Fibroblast of pulmonary artery (primary cell): ENCODE data around the gene PSMD13.

Experiments used
- DNase-seq: peaks from one replicate; pipeline ENCODE4 v3.0.0-alpha.2; 2010; ENCODE audit warnings: low read depth
- H3K4me3 ChIP-seq: replicated peaks from 2 replicates; pipeline ENCODE4 v1.5.1; 2011; ENCODE audit warnings: low read depth, mild to moderate bottlenecking, control low read depth, low read length, moderate library complexity
- TF ChIP-seq, protein P1 (sequence below): IDR thresholded peaks from 2 replicates; pipeline ENCODE4 v1.5.1; 2011; ENCODE audit warnings: mild to moderate bottlenecking, control low read depth, low read length, inconsistent platforms; ENCODE audit errors: missing control alignments

The PSMD13 gene

DNA sequence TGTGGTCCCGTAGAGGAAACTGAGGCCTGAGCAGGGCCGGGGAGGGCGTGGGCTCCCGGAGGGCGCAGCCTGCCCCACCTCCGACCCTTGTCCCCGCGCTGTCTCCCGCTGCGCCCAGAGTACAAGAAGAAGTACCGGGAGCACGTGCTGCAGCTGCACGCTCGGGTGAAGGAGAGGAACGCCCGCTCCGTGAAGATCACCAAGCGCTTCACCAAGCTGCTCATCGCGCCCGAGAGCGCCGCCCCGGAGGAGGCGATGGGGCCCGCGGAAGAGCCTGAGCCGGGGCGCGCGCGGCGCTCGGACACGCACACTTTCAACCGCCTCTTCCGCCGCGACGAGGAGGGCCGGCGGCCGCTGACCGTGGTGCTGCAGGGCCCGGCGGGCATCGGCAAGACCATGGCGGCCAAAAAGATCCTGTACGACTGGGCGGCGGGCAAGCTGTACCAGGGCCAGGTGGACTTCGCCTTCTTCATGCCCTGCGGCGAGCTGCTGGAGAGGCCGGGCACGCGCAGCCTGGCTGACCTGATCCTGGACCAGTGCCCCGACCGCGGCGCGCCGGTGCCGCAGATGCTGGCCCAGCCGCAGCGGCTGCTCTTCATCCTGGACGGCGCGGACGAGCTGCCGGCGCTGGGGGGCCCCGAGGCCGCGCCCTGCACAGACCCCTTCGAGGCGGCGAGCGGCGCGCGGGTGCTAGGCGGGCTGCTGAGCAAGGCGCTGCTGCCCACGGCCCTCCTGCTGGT, 43.4 kb downstream of the PSMD13 start:
- DNase-seq: peak; percentile 35
- TF ChIP-seq, protein P1, sequence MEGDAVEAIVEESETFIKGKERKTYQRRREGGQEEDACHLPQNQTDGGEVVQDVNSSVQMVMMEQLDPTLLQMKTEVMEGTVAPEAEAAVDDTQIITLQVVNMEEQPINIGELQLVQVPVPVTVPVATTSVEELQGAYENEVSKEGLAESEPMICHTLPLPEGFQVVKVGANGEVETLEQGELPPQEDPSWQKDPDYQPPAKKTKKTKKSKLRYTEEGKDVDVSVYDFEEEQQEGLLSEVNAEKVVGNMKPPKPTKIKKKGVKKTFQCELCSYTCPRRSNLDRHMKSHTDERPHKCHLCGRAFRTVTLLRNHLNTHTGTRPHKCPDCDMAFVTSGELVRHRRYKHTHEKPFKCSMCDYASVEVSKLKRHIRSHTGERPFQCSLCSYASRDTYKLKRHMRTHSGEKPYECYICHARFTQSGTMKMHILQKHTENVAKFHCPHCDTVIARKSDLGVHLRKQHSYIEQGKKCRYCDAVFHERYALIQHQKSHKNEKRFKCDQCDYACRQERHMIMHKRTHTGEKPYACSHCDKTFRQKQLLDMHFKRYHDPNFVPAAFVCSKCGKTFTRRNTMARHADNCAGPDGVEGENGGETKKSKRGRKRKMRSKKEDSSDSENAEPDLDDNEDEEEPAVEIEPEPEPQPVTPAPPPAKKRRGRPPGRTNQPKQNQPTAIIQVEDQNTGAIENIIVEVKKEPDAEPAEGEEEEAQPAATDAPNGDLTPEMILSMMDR: no peak
- H3K4me3 ChIP-seq: no peak overlapping the region

DNA sequence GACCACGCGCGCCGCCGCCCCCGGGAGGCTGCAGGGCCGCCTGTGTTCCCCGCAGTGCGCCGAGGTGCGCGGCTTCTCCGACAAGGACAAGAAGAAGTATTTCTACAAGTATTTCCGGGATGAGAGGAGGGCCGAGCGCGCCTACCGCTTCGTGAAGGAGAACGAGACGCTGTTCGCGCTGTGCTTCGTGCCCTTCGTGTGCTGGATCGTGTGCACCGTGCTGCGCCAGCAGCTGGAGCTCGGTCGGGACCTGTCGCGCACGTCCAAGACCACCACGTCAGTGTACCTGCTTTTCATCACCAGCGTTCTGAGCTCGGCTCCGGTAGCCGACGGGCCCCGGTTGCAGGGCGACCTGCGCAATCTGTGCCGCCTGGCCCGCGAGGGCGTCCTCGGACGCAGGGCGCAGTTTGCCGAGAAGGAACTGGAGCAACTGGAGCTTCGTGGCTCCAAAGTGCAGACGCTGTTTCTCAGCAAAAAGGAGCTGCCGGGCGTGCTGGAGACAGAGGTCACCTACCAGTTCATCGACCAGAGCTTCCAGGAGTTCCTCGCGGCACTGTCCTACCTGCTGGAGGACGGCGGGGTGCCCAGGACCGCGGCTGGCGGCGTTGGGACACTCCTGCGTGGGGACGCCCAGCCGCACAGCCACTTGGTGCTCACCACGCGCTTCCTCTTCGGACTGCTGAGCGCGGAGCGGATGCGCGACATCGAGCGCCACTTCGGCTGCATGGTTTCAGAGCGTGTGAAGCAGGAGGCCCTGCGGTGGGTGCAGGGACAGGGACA, 44.1 kb downstream of the PSMD13 start:
- DNase-seq: no peak
- TF ChIP-seq, protein P1: no peak
- H3K4me3 ChIP-seq: no peak overlapping the region

DNA sequence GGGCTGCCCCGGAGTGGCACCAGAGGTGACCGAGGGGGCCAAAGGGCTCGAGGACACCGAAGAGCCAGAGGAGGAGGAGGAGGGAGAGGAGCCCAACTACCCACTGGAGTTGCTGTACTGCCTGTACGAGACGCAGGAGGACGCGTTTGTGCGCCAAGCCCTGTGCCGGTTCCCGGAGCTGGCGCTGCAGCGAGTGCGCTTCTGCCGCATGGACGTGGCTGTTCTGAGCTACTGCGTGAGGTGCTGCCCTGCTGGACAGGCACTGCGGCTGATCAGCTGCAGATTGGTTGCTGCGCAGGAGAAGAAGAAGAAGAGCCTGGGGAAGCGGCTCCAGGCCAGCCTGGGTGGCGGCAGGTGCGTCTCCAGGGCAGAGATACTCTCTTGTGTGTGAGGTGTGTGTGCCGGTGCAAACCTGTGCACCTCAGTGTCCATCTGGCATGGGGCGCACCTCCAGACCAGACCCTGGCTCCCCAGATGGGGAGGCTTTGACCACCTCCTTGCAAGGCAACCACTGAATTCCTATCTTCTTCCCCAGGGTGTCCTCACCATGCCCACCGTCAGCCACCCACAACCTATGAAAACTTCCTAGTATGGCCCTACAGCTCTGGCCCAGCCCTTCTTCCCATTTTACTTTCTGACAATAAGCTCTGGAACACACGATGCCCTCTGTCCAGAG, 44.8 kb downstream of the PSMD13 start:
- no peak for DNase-seq
- no peak overlapping the region for H3K4me3 ChIP-seq
- TF ChIP-seq, protein P1: no peak

DNA sequence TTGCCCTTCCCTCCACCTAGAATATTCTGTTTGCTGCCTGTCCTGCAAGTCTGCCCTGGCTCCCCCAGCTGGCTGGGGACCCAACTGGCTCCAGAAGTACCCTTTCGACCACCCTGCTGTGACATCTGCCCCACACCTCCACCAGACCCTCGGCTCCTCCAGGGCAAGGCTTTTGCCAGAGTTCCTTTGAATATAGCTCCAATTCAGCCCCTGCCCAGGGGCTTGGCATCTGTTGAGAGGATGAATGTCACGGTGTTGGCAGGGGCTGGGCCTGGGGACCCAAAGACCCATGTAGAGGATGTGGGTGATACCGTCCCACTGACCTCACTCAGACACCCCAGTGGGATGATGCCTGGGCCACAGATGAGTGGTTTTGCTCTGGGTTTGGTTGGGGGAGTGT, 45.4 kb downstream of the PSMD13 start:
- no peak overlapping the region for H3K4me3 ChIP-seq
- no peak for DNase-seq
- TF ChIP-seq, protein P1: no peak

DNA sequence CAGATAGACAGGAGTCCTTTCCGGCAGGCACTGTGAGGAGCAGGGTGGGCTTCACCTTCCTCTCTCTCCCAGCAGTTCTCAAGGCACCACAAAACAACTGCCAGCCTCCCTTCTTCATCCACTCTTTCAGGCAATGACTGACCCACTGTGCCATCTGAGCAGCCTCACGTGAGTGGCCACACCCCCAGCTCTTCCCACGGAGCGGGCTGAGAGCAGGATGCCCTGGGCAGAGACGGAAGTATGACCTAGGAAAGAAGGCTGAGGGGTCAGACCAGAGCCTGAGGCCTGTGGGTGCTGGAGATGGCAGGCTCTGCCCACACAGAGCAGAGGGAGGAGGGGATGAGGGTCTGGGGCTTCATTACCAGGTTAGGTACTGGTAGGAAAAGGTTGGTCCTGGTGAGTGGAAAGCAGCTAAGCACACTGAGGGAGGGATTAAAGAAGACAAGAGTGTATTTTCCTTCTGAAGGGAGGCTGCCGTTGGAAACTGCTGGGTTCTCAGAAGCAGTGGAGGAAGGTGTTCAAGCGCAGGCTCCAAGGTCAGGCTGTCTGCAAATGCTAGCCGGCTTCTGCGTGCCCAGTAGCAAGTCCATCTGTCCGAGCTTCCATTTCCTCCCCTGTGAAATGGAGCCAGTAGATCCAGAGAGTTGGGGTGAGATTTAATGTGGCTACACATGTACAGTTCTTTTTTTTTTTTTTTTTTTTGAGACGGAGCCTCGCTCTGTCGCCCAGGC, 46.0 kb downstream of the PSMD13 start:
- DNase-seq: no peak
- TF ChIP-seq, protein P1: no peak
- no peak overlapping the region for H3K4me3 ChIP-seq

DNA sequence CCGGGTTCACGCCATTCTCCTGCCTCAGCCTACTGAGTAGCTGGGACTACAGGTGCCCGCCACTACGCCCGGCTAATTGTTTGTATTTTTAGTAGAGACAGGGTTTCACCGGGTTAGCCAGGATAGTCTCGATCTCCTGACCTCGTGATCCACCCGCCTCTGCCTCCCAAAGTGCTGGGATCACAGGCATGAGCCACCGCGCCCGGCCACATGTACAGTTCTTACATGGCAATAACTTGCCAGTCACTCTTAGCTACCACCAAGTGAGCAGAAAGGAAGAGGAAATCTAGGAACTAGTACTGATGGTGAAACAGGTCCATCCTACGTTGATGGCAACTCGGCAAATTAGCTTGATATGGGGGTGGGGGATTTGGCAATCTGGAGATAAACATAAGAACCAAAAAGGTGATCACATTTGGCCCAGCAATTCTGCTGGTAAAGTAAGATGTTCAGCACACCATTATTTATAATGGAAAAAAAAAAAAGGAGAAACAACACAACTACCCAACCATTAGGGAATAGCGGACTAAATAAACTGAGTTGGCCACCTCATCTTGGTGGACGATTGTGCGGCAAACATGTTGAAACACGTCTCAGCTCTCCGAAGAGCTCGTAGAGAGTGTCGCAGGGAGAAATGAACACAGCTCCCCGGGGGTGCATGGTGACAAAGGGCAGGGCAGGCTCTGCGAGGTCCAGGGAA, 46.8 kb downstream of the PSMD13 start:
- DNase-seq: no peak
- no peak overlapping the region for H3K4me3 ChIP-seq
- TF ChIP-seq, protein P1: no peak
